ENCODE data around the gene MTFP1.
"Not testable (repeated sequence)": the region's sequence is repeated elsewhere in the genome, so short reads cannot be mapped to it uniquely, and the experiment has no call there.

GRCh38 chr22:30401024-30401423 lies 24.5 kb upstream of the MTFP1 start:
- not testable (repeated sequence) for TF ChIP-seq CTCF (IDR thresholded peaks at IDR 0.05); EZH2 (IDR thresholded peaks at IDR 0.05; ENCODE audit: borderline replicate concordance, insufficient read depth, low read depth, low read length, poor library complexity, severe bottlenecking)

Measured in B cell (primary cell).